ENCODE data around the gene IL15RA.

DNA sequence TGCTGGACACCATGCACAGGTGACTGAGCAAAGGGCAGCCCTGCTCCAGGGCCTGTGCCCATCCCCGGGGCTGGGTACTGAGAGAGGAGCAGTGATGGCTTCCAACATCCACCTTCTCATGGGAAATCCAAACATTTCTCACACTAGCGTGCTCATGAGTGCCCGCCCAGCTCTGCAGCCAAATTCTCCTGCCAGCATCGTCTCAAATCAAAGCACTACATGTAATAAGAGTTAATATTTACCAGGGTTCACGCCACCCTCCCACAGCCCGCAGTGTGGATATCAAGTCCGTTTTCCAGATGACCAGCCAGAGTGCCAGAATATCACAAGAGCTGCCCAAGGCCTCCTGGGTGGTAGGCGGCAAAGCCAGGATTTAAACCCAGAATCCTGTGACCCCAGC, 12.1 kb downstream of the IL15RA start:
- TF ChIP-seq CTCF (IDR thresholded peaks at IDR 0.05) (no peak), POLR2A (IDR thresholded peaks at IDR 0.05) (no peak), POLR2AphosphoS5 (IDR thresholded peaks at IDR 0.05; ENCODE audit: insufficient read depth in 1 of 2, low read depth in 1 of 2) (no peak)
